SK-MEL-5 (cell line): Measurements from ENCODE around the gene PAK4. TPM values are rescaled to one million over a fixed set of nuclear protein-coding genes. Genes with fewer than 3 reads are reported as not detected.
"Not testable (repeated sequence)": the region's sequence is repeated elsewhere in the genome, so short reads cannot be mapped to it uniquely, and the experiment has no call there.

ENCODE experiments used
- DNase-seq: peaks from one replicate; pipeline ENCODE4 v3.0.0-alpha.2; 2016; ENCODE audit warnings: low read depth, low spot score
- in situ Hi-C: cut with HindIII; loops from 2 replicates; pipeline ENCODE4 v1.10.0; 2016; ENCODE audit warnings: low sequenced_read_pairs, high pct_unique_total_duplicates, low pct_unique_long_range_greater_than_20kb
- total RNA-seq: library from RNA; depleted of rRNA; stranded (reverse); fragments of >200 nt; shearing (Covaris generic); gene quantifications from 2 replicates; pipeline ENCODE4 v1.2.3, GENCODE V29; 2014

PAK4 gene
- total RNA-seq, 1 experiment from 2014 or later, result 3.7 TPM

GRCh38 chr19:39139305-39139874 lies 13.8 kb downstream of the PAK4 start:
- in situ Hi-C loops, result no loop called here
- no peak for DNase-seq

- DNase-seq, result no peak
- in situ Hi-C loops, result no loop called here
Observed at GRCh38 chr19:39139971-39140453, 14.4 kb downstream of the PAK4 start.

- DNase-seq, result no peak
- in situ Hi-C loops, result no loop called here
Observed at GRCh38 chr19:39140594-39140993, 15.0 kb downstream of the PAK4 start.

- in situ Hi-C loops, result no loop called here
- no peak for DNase-seq
Observed at GRCh38 chr19:39141929-39142328, 16.3 kb downstream of the PAK4 start.

GRCh38 chr19:39142630-39143029 lies 17.0 kb downstream of the PAK4 start:
- in situ Hi-C loops, result no loop called here
- no peak for DNase-seq

- DNase-seq, in situ Hi-C loops: not testable (repeated sequence)
Observed at GRCh38 chr19:39143757-39144289, 18.2 kb downstream of the PAK4 start.

- in situ Hi-C loops, result no loop called here
- no peak for DNase-seq
Observed at GRCh38 chr19:39144290-39145071, 18.9 kb downstream of the PAK4 start.

- in situ Hi-C loops, result no loop called here
- DNase-seq, result peak; percentile 36
Observed at GRCh38 chr19:39145180-39145953, 19.8 kb downstream of the PAK4 start.

- in situ Hi-C loops, result no loop called here
- no peak for DNase-seq
Observed at GRCh38 chr19:39146091-39146490, 20.5 kb downstream of the PAK4 start.

GRCh38 chr19:39146686-39147450 lies 21.3 kb downstream of the PAK4 start:
- in situ Hi-C loops, result no loop called here
- no peak for DNase-seq

GRCh38 chr19:39147480-39147879 lies 21.9 kb downstream of the PAK4 start:
- no peak for DNase-seq
- in situ Hi-C loops, result no loop called here

GRCh38 chr19:39148939-39149529 lies 23.4 kb downstream of the PAK4 start:
- in situ Hi-C loops, result no loop called here
- no peak for DNase-seq

GRCh38 chr19:39150235-39150634 lies 24.6 kb downstream of the PAK4 start:
- in situ Hi-C loops, result no loop called here
- no peak for DNase-seq

- in situ Hi-C loops, result no loop called here
- DNase-seq, result no peak
Observed at GRCh38 chr19:39150807-39151600, 25.4 kb downstream of the PAK4 start.

- DNase-seq, result no peak
- in situ Hi-C loops, result no loop called here
Observed at GRCh38 chr19:39152066-39152465, 26.5 kb downstream of the PAK4 start.

- in situ Hi-C loops, result no loop called here
- DNase-seq, result no peak
Observed at GRCh38 chr19:39154100-39154628, 28.6 kb downstream of the PAK4 start.
